K562 (cell line): ENCODE results near the gene GPRIN3. TPM values are rescaled to one million over a fixed set of nuclear protein-coding genes. Genes with fewer than 3 reads are reported as not detected.

Experiments
- ATAC-seq: fragments of 200-7000 bp; cut with Tn5 transposase; 3 replicates; pipeline ENCODE4 v1.9.1; 2020; ENCODE audit warnings: moderate library complexity
- BruUV-seq: library from RNA; stranded (reverse); fragments of 400-500 nt; replicated peaks from 2 replicates; lab custom pipeline; 2021; lab: Mats Ljungman, UMichigan
- CTCF ChIA-PET: fragments of 300-600 bp; formaldehyde crosslinking; extraction: SDS; loops from one replicate; lab custom pipeline; 2021; ENCODE audit warnings: low intra/inter-chr PET ratio; lab: Yijun Ruan, JAX
- POLR2A ChIA-PET: fragments of 300-600, 350-650 bp; sonication (Branson Sonifier 250); formaldehyde crosslinking; extraction: SDS; loops from one replicate; lab custom pipeline; 2021; ENCODE audit warnings: antibody characterized with exemption, inconsistent platforms; lab: Yijun Ruan, JAX
- DNase-seq, 4 experiments: peaks; one replicate each; pipeline versions ENCODE4 v3.0.0 to v3.0.0-alpha.2; 2011 to 2018; ENCODE audit warnings: low spot score in 3 of 4, mixed read lengths in 3 of 4; ENCODE audit errors: extremely low read depth in 1 of 4
- FAIRE-seq: peaks from 2 replicates; lab custom pipeline; 2011; peaks lifted over from hg19 to GRCh38; lab: Jason Lieb, UNC
- H2AFZ ChIP-seq: 2 replicates; pipeline ENCODE4 v1.6.0; 2011; ENCODE audit warnings: low read depth, low read length, control low read depth, inconsistent platforms
- H3K27ac ChIP-seq: fragments of 200-600 bp; 3 replicates; pipeline ENCODE4 v1.8.0; 2011; ENCODE audit warnings: low read depth, mild to moderate bottlenecking, control low read depth, inconsistent platforms, low read length, moderate library complexity, mixed read lengths; ENCODE audit errors: extremely low read depth
- H3K27me3 ChIP-seq, 2 experiments: fragments of 300-600 bp in 1 of 2; 2 replicates in 1 of 2; 3 replicates in 1 of 2; pipeline versions ENCODE4 v1.6.0 to v1.8.0; 2011; ENCODE audit warnings: inconsistent platforms in 2 of 2, low read length in 2 of 2, mild to moderate bottlenecking in 1 of 2, mixed read lengths in 1 of 2, moderate library complexity in 1 of 2; ENCODE audit not compliant: control insufficient read depth in 2 of 2, insufficient read depth in 2 of 2
- H3K36me3 ChIP-seq: fragments of 300-600 bp; 3 replicates; pipeline ENCODE4 v1.8.0; 2011; ENCODE audit warnings: mild to moderate bottlenecking, low read length, inconsistent platforms; ENCODE audit not compliant: control insufficient read depth, insufficient read depth
- H3K4me1 ChIP-seq, 2 experiments: fragments of 200-600 bp in 1 of 2; replicated peaks in 1 of 2; 2 replicates in 1 of 2; 3 replicates in 1 of 2; pipeline versions ENCODE4 v1.5.1 to v1.8.0; 2011; ENCODE audit warnings: inconsistent platforms in 2 of 2, low read length in 2 of 2, mild to moderate bottlenecking in 1 of 2, mixed read lengths in 1 of 2, moderate library complexity in 1 of 2; ENCODE audit not compliant: control insufficient read depth in 2 of 2, insufficient read depth in 2 of 2
- H3K4me2 ChIP-seq: 2 replicates; pipeline ENCODE4 v1.6.1; 2011; ENCODE audit warnings: low read length, control low read depth, inconsistent platforms, mixed read lengths; ENCODE audit not compliant: insufficient read depth
- H3K4me3 ChIP-seq: fragments of 200-600 bp; sonication (generic), shearing (Covaris generic); 2 replicates; pipeline ENCODE4 v1.5.1; 2016; ENCODE audit warnings: control low read depth, inconsistent platforms
- H3K79me2 ChIP-seq: fragments of 200-600 bp; 3 replicates; pipeline ENCODE4 v1.8.0; 2011; ENCODE audit warnings: low read length, inconsistent platforms; ENCODE audit not compliant: control insufficient read depth, insufficient read depth
- H3K9ac ChIP-seq, 2 experiments: 2 replicates each; pipeline versions ENCODE4 v1.6.0 to v1.6.1; 2011; ENCODE audit warnings: low read depth in 2 of 2, low read length in 2 of 2, control low read depth in 1 of 2, inconsistent platforms in 1 of 2, mild to moderate bottlenecking in 1 of 2, mixed read lengths in 1 of 2; ENCODE audit not compliant: insufficient read depth in 1 of 2
- H3K9me1 ChIP-seq: one replicate; pipeline ENCODE4 v1.6.0; 2011; ENCODE audit warnings: inconsistent platforms, mild to moderate bottlenecking, low read length, moderate library complexity; ENCODE audit not compliant: control insufficient read depth, insufficient read depth
- H3K9me3 ChIP-seq: replicated peaks from 2 replicates; pipeline ENCODE4 v1.5.1; 2011; ENCODE audit warnings: low read depth, low read length, inconsistent platforms; ENCODE audit not compliant: control insufficient read depth, insufficient read depth
- H4K20me1 ChIP-seq: replicated peaks from 2 replicates; pipeline ENCODE4 v1.6.1; 2011; ENCODE audit warnings: low read length, inconsistent platforms, mixed read lengths; ENCODE audit not compliant: control insufficient read depth, insufficient read depth
- BCL6 ChIP-seq: fragments of 250-450 bp; sonication (Bioruptor Pico); IDR thresholded peaks from 2 replicates; pipeline ENCODE4 v1.4.0; 2020
- BCOR ChIP-seq: fragments of 450-650 bp; IDR thresholded peaks from 2 replicates; pipeline ENCODE4 v1.6.1; 2016
- BRF2 ChIP-seq: IDR thresholded peaks from 3 replicates; pipeline ENCODE4 v1.6.1; 2011; ENCODE audit warnings: borderline replicate concordance, mild to moderate bottlenecking; ENCODE audit not compliant: insufficient read length, insufficient read depth
- CLOCK ChIP-seq: fragments of 250-450 bp; sonication (Bioruptor Pico); IDR thresholded peaks from 2 replicates; pipeline ENCODE4 v1.4.0; 2020; ENCODE audit warnings: mild to moderate bottlenecking, moderate library complexity, borderline replicate concordance
- CREB5 ChIP-seq: fragments of 250-450 bp; sonication (Bioruptor Pico); IDR thresholded peaks from 2 replicates; pipeline ENCODE4 v1.5.0; 2020; ENCODE audit warnings: mild to moderate bottlenecking
- FOXA1 ChIP-seq: fragments of 450-650 bp; IDR thresholded peaks from 2 replicates; pipeline ENCODE4 v1.6.1; 2016; ENCODE audit warnings: mild to moderate bottlenecking, borderline replicate concordance
- FOXJ2 ChIP-seq: fragments of 200-800 bp; sonication (Bioruptor generic); IDR thresholded peaks from 2 replicates; pipeline ENCODE4 v1.6.1; 2016; ENCODE audit warnings: missing genetic modification characterization, missing compliant biosample characterization
- KDM4B ChIP-seq, 2 experiments: fragments of 450-650 bp in 1 of 2; sonication (generic) in 1 of 2; IDR thresholded peaks; 2 replicates each; pipeline ENCODE4 v1.6.1; 2016 to 2017; ENCODE audit warnings: borderline replicate concordance in 2 of 2, antibody characterized with exemption in 1 of 2, low read depth in 1 of 2, mild to moderate bottlenecking in 1 of 2
- TCF15 ChIP-seq: fragments of 250-450 bp; sonication (Bioruptor Pico); IDR thresholded peaks from 2 replicates; pipeline ENCODE4 v1.8.0; 2022; ENCODE audit warnings: moderate library complexity, mild to moderate bottlenecking, inconsistent platforms
- ZBTB5 ChIP-seq: fragments of 450-650 bp; IDR thresholded peaks from 2 replicates; pipeline ENCODE4 v1.6.1; 2017; ENCODE audit warnings: antibody characterized with exemption
- ZNF280A ChIP-seq: fragments of 450-650 bp; IDR thresholded peaks from 2 replicates; pipeline ENCODE4 v1.6.1; 2018; ENCODE audit warnings: mild to moderate bottlenecking, low read depth; ENCODE audit not compliant: partially characterized antibody
- ZNF584 ChIP-seq: fragments of 200-800 bp; sonication (Bioruptor generic); IDR thresholded peaks from 2 replicates; pipeline ENCODE4 v1.6.1; 2016; ENCODE audit warnings: low read depth, mild to moderate bottlenecking, missing genetic modification characterization, missing compliant biosample characterization
- WGBS: fragments of 100-300 bp; shearing (Covaris generic); methylation state at CpG from one replicate; pipeline ENCODE4 v1.1.6; 2016; ENCODE audit warnings: low coverage, mixed read lengths; ENCODE audit not compliant: insufficient coverage; ENCODE audit errors: missing lambda C conversion rate; 5-methylcytosine and 5-hydroxymethylcytosine counted together
- in situ Hi-C: fragments of 300-500 bp; cut with MboI; formaldehyde crosslinking; loops from 4 replicates; pipeline ENCODE4 v1.15.0; 2018; ENCODE audit warnings: inconsistent platforms, mixed read lengths
- intact Hi-C: fragments of 100-400 bp; cut with micrococcal nuclease; formaldehyde crosslinking; loops from 2 replicates; pipeline ENCODE4 v1.14.2; 2022
- polyA plus RNA-seq, 8 experiments: library from polyadenylated mRNA; depleted of rRNA in 4 of 8; stranded (reverse) in 5 of 8; unstranded in 3 of 8; fragments of >200 nt; fragmentation: Nextera tagmentation in 2 of 8; fragmentation: Illumina TruSeq in 1 of 8; extraction: Ambion mirVana in 2 of 8; extraction: Trizol in 1 of 8; gene quantifications; 2 replicates each; pipeline versions ENCODE4 v1.2.1 to v1.2.3, GENCODE V29; 2011 to 2014; ENCODE audit warnings: inconsistent platforms in 1 of 8, missing spikeins in 1 of 8
- total RNA-seq, 7 experiments: library from RNA; depleted of rRNA in 6 of 7; stranded (reverse); fragments of >200 nt in 6 of 7; fragmentation: Illumina TruSeq in 2 of 7; extraction: Trizol in 2 of 7; gene quantifications; 2 replicates each; pipeline versions ENCODE4 v1.2.1 to v1.2.3, GENCODE V29; 2011 to 2021; ENCODE audit warnings: low replicate concordance in 1 of 7

The GPRIN3 gene
- total and polyA plus RNA-seq, 9 of the 15 experiments (the other 6 are each of a cell fraction or from before 2014, with no cell fraction given) = 0.02 TPM; not detected in 8

GRCh38 chr4:89295415-89295927, 12.1 kb downstream of the GPRIN3 start:
- DNase-seq (no peak), ATAC-seq (no peak), FAIRE-seq (no peak)
- Histone ChIP-seq H3K27ac (no peak overlapping the region), H3K36me3 (no peaks in the 10 kb centered on the region), H3K4me2 (no peak overlapping the region), H4K20me1 (no peaks in the 10 kb centered on the region), H3K9me1 (no peaks in the 10 kb centered on the region), H3K4me1 (no peaks in the 10 kb centered on the region), H3K9ac (no peak overlapping the region), H3K79me2 (no peaks in the 10 kb centered on the region), H2AFZ (no peak overlapping the region), H3K27me3 (no peaks in the 10 kb centered on the region), H3K4me3 (no peak overlapping the region), H3K9me3 (no peaks in the 10 kb centered on the region)
- ChIA-PET POLR2A (no interaction called here), CTCF (no interaction called here)
- WGBS = 0% methylated on average over 3 of the region's 3 CpGs
- in situ Hi-C loops (no loop called here), intact Hi-C loops (no loop called here)
- BruUV-seq = no TSS peak
- TF ChIP-seq FOXJ2 (tag) (no peak), FOXA1 (no peak), CLOCK (no peak), ZNF280A (no peak), ZBTB5 (no peak), TCF15 (CRISPR knock-in tag) (no peak), BCL6 (CRISPR knock-in tag) (no peak), ZNF584 (no peak), BRF2 (no peak), BCOR (no peak), KDM4B (IDR thresholded peaks at IDR 0.05; ENCODE audit: borderline replicate concordance in 2 of 2, low read depth in 1 of 2) (no peak), CREB5 (no peak)
